AG08395 (cell line): ENCODE results near the gene DDI2.
"Not testable (repeated sequence)": the region's sequence is repeated elsewhere in the genome, so short reads cannot be mapped to it uniquely, and the experiment has no call there.

Source experiments
- DNase-seq: peaks from one replicate; pipeline ENCODE4 v3.0.0; 2012; ENCODE audit warnings: mixed read lengths, low spot score

Gene DDI2

GRCh38 chr1:15636436-15636835, 19.2 kb downstream of the DDI2 start:
- no peak for DNase-seq

- DNase-seq = no peak
Measured at GRCh38 chr1:15637826-15638225, 20.6 kb downstream of the DDI2 start.

GRCh38 chr1:15639262-15639661, 22.0 kb downstream of the DDI2 start:
- DNase-seq = no peak

- no peak for DNase-seq
Measured at GRCh38 chr1:15639931-15640330, 22.7 kb downstream of the DDI2 start.

GRCh38 chr1:15640667-15641066, 23.4 kb downstream of the DDI2 start:
- no peak for DNase-seq

- DNase-seq = no peak
Measured at GRCh38 chr1:15649937-15650336, 32.7 kb downstream of the DDI2 start.

GRCh38 chr1:15650433-15650832, 33.2 kb downstream of the DDI2 start:
- no peak for DNase-seq

GRCh38 chr1:15652130-15652529, 34.9 kb downstream of the DDI2 start:
- DNase-seq = not testable (repeated sequence)

- DNase-seq = no peak
Measured at GRCh38 chr1:15654091-15654690, 36.9 kb downstream of the DDI2 start.

- DNase-seq = no peak
Measured at GRCh38 chr1:15656464-15656863, 39.2 kb downstream of the DDI2 start.

GRCh38 chr1:15657021-15657420, 39.8 kb downstream of the DDI2 start:
- DNase-seq = no peak

- DNase-seq = no peak
Measured at GRCh38 chr1:15660151-15660550, 42.9 kb downstream of the DDI2 start.

GRCh38 chr1:15662477-15662876, 45.2 kb downstream of the DDI2 start:
- no peak for DNase-seq

- no peak for DNase-seq
Measured at GRCh38 chr1:15663925-15664324, 46.7 kb downstream of the DDI2 start.

GRCh38 chr1:15667362-15667761, 50.1 kb downstream of the DDI2 start:
- DNase-seq = no peak

GRCh38 chr1:15668089-15668754, 51.0 kb downstream of the DDI2 start:
- DNase-seq = no peak

GRCh38 chr1:15669074-15669473, 51.8 kb downstream of the DDI2 start:
- DNase-seq = no peak

GRCh38 chr1:15669864-15670263, 52.6 kb downstream of the DDI2 start:
- DNase-seq = no peak

- no peak for DNase-seq
Measured at GRCh38 chr1:15671430-15671829, 54.2 kb downstream of the DDI2 start.

- DNase-seq = no peak
Measured at GRCh38 chr1:15674386-15675159, 57.3 kb downstream of the DDI2 start.

- no peak for DNase-seq
Measured at GRCh38 chr1:15676010-15676409, 58.8 kb downstream of the DDI2 start.

GRCh38 chr1:15676688-15677661, 59.7 kb downstream of the DDI2 start:
- DNase-seq = no peak
